HG03159 (cell line): ENCODE data around the gene MAML2.
A peak's percentile ranks its signal among the peaks of the same experiment; 100 is the strongest.

Experiments
- ATAC-seq: cut with Tn5 transposase; IDR thresholded peaks from one replicate; pipeline ENCODE4 v1.9.1; 2021; ENCODE audit warnings: mild to moderate bottlenecking, moderate library complexity; ENCODE audit not compliant: unreplicated experiment

The MAML2 gene

DNA sequence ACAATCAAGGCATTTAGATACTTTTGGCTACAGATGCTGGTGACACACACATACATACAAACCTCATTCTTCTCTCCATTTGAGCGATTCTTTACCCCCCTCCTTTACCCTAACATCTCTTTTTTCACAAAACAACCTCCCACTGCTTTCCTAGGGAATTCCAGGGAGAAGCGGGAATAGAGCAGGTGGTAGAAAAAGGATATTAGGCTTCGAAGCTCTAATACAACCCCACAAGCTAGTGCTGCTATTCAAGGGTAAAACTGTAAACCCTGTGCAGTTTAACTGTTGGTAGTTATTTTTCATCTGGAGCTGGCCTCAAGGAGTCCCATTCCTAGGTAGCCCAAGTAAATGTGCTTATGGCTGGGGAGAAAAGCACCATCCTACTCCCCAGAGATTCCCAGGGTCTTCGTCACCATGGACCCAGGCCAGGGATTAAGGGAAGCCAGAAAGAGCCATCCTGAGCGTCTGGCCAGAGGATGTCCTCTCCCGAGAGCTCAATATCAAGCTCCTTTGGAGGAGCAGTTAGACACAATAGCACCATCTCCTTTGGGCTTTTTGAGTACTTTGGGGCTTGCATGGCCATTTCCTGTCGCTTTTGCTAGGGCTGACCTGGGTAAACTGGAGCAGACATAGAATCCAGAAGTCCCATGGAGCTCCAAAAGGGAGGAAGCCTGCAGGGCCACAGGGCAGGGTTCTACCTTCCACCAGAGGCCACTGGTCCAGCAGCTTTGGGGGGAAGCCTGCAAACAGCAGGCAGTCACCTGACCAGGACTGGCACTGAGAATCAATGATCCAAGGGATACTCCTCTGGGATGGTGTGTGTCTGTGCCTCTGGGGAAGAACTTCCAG is 3.1 kb downstream of the MAML2 start:
- ATAC-seq = no peak

DNA sequence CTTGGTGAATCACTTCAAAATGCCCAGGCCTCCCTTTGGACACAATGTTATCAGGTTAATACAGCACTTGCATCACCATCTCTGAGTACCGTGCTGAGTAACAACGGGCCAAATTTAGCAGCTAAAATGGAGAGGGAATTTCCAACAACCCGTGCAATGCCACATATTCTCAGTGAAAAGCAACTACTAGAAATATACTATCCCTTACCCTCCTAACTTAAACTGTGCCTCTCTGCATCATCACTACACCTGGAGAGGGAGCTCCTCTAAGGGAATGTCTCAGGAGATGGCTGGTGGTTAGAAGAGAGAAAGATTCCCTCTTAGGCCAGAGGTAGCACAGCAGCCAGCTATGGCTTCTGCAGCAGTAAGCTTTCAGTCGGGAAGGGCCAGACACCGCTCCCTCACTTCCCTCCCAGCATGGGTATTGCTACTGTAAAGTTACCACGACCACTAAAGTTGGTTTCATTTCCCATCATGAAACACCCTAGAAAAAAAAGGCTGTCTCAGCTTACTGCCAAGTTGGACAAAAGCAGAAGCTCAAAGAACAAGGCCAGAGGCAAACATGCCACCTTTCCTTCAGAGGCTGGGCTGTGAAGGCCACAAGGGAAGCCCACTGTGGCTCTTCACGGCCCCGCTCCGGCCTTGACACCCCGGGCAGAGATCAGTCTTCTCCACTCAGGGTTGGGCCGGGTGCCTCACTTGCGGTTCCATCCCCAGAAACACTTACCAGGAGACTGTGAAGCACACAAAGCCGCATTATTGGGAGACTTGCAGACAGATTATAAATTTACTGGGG is 3.9 kb downstream of the MAML2 start:
- ATAC-seq = peak; percentile 47

DNA sequence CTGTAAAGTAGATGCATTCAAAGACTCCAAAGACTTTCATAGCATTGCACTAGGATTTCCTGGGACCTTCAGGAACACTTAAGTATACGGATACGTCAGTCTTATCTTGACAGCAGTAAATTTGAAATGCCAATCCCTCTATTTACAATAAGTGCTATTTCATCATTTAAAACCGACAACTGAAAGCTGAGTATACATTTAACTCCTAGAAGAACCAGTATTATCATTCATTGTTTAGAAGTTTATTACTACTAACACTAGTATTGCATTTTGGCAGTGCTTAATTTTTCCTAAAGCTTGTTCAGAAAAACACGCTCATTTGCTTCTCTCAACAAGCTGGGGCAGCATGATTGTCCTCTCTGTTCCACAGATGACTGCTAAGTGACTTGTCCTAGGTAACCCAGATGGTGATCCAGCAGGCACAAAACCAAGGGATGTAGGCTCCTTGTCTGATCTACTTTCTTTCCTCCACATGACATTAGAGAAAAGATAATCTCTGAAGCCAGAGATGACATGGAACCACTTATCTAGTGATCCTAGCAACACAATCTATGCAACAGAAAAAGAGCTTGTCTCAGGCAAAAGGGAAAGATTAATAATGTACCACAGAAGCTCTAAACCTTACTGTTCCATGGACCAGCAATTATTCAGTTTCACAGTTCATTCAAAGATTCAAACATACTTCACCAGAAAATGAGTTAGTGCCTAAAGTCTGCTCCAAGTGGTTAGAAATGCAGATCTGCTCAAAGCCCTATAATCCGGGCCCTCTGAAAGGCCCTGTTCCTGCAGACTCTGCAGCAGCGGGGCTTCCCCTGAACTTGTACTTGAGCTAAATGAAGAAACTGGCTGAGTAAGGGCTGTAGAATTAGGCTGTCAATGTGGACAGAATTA is 5.2 kb downstream of the MAML2 start:
- ATAC-seq = peak; percentile 28

DNA sequence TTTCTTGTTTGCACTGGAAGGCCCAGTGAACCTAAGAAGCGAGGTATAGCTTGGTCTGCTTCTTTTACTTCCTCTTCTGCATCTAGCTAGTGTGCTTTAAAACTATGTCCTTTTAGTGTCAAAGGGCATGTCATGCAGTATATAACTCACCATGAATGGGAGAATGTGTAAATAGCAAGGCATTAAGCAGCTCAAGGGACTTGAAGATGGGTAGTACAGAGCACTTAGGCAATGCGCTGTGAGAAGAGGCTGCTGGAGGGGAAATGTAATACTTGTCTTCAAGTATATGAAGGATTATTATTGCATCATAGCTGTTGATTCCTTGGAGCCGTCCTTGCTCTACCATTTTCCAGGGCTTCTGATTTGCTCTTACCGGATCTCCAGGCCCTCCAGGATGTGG is 7.6 kb downstream of the MAML2 start:
- ATAC-seq = no peak

DNA sequence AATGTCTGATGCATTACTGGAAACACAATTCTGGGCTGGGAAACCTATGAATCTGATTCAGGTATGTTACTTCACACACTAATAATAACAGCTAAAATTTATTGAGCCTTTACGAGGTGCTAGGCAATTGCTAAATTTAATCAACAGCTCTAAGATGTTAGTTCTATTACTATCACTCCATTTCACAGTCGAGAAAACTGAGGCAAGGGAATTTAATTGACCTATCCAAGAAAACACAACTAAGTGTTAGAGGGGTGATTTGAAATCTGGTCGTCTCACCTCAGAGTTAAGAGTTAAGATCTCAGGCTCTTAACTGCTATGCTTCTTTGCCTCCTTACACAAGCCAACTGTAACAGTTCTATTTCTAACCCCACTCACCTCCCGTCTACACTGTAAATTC is 8.8 kb downstream of the MAML2 start:
- ATAC-seq = no peak

DNA sequence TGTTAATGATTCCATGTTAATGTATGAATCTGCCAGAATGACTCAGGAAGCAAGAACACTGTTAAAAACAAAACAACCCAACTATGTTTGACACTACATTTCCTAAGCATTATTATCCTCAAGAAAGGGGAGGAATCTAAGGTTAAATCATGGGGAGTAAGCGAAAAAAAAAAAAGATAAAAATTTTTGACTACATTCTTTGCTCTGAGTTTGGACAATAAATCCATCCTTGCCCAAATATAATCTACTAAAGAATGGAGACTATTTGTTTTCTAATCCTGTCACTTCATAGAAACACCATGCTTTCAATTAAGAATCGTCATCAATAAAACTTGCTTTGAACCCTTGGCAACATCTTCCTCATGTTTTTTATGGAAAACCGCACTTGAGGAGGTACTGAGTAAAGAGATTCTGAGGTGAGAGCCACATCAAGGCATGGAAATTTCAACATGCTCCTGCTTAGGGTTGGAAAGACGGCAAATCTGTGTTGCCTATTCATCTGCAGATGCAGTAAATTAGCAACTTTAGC is 9.7 kb downstream of the MAML2 start:
- ATAC-seq = no peak

DNA sequence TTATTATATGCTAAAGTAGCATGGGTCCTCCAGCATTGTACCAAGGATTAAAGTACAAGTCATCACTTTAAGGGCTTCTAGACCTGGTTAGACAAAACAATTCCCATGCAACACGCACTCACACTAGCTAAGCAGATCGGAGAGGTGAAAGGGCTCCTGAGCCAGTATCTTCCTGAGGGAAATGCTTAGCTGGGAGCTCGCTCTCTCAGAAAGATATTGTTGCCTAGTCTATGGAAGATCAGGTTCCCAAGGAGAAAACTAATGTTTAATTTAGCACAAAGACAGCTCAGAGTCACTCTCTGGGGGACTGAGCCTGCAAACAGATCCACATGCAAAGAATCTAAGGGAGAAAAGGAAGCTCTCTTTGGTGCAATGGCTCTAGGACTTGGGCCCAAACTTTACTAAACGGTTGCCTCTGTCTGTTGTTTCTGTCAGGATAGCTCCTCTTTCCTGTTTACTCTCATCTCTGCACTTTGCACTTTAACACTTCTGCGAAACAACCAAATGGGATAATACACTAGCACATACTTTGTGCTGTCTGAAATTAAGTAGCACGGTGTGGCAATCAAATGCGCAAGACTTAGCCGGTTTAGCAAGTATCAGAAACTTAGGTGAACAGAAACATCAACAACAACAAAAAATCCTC is 10.7 kb downstream of the MAML2 start:
- ATAC-seq = no peak

DNA sequence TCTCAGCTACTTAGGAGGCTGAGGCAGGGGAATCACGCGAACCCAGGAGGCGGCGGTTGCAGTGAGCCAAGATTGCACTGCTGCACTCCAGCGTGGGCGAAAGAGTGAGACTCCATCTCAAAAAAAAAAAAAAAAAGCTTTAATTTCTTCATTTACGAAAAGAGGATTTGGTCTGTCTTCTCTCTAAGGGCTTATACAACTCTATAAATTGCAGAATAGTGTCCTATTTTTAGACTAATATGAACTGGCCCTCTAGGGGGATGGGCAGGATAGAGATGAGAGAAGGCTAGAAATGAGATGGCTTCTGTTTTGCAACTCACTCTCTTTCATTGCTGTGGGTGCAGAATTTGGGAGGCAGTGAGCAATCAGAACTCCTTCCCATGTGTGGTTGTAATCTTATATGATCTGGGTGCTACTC is 11.3 kb downstream of the MAML2 start:
- ATAC-seq = no peak

DNA sequence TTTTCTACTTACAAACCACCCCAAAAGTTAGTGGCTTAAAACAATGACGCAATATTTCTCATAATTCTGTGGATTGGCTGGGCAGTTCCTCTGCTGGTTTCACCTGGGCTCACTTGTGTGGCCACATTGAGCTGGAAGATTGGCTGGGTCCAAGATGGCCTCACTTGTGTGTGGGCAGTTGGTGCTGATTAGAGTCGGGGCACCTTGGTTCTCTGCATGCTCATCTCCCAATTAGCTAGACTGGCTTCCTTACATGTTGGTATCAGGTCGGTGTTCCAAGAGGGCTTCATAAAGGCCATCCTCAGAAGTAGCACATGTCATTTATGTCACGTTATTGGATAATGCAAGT is 12.5 kb downstream of the MAML2 start:
- ATAC-seq = no peak

DNA sequence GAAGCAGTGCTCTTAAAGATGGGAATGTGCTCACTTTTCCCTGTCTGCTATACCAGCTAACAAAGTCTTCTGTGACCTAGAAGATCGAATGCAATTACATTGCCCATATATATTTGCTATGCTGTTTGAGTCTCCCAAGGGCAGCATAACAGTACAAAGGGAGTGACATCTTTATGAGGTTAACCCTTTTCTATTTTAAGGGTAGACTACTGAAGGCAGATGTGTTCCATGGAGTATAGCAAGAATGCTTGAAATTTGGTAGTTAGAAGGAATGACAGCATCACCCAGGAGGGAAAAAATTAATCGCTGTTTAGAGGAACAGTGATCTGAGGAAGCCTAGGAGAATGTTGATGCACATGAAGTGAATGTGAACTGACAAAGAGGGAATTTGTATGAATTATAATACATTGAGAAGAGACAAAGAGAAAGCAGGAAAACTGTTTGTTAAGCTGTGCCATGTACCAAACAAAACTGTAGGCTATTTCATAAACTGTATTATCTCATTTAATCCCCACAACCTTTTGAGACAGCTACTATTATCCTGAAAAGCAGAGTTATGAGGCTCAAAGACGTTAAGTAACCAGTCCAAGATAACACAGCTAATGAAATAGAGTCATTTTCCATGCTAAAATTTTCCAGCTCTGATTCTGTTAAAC is 13.0 kb downstream of the MAML2 start:
- no peak for ATAC-seq

DNA sequence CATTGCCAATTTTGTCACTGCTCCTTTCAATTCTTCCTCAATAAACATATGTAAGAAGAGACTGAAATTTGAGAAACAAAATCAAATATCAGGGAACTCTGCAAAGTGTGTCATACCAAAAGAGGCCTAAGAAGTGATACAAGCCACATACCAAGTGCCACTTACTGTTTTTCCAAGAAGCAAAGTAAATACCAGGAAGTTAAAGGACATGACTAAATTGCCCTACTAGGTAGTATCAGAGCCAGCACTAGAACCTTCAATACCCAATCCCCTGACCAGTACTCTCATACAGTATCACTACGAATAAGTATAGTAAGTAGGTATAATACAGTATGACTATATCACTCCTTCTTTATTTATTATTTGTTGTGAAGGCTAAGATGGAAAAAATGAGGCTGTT is 13.6 kb downstream of the MAML2 start:
- ATAC-seq = no peak

DNA sequence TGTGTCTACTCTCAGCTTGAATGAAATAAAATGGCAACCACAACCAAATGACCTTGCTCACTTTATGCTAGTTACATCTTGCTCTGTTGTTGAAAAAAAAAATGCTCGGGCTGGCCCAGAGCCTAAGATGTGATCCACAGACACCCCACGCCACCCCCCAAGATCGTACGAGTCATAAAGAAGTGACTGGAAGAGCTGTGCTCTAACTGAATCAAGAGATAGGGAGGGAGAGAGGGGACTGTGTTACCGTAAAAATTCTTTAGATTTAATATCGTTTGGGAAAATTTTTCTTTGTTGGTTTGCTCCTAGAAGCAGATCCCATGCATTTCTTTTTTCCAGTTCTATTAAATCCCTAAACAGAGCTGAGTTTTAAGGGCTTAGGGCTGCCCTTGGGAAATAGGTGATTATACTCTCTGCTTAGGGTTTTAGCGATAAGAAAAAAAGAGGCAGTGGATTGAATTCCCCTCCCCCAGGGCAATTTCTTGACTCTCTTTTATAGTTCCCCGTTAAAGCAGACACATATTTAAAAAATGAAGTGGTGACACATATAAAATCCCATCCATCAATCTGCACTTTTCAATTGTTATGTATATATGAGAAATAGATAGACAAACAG is 14.5 kb downstream of the MAML2 start:
- ATAC-seq = no peak

DNA sequence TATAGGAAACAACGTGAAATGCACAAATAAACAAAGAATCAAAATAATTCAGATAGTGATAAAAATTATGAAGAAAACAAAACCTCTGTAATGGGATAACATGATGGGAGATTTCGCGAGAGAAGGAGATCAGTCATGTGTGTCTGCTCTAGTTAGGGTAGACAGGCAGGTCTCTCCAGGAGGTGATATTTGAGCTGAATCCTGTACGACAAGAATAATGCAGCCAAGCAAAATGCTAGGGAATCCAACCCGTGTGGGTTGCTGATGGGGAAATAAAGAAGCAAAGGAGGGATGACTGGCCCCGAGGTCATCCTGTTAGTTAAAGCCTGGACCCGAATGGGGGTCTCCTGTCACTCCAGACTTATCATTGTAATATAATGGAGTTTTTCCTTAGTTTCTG is 16.0 kb downstream of the MAML2 start:
- ATAC-seq = no peak

DNA sequence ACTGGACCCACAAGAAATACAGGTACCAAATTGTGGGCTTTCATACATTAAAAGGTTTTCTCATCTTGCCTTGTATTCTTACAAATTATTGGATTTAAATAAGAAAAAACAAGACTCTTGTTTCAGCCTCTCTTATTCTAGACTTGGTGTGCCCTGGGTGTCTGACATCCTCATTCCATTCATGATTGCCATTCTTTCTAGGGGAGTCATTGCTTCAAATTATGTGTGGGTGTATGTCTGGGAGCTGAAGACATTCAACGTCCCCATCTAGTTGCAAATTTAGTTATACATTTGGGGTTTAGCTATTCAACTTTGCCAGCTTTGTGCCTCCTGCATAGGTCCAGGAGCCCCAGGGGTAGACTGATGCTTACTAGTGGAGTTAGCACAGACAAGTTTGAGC is 18.1 kb downstream of the MAML2 start:
- ATAC-seq = no peak

DNA sequence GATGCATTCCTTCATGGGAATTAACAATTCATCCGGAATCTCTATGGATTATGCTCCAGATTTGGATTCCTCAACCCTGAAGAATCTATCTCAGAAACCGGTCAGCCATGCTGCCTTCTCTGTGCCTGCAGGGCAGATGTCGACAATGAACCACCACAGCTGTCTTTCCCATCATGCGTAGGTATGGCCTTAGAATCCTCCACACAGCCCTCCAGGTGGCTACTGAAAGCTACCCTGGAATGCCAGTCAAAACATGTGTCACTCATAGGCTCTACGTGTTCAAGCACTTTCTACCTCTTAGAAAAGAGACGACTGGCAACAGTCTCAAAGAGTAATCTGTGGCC is 19.4 kb downstream of the MAML2 start:
- no peak for ATAC-seq

DNA sequence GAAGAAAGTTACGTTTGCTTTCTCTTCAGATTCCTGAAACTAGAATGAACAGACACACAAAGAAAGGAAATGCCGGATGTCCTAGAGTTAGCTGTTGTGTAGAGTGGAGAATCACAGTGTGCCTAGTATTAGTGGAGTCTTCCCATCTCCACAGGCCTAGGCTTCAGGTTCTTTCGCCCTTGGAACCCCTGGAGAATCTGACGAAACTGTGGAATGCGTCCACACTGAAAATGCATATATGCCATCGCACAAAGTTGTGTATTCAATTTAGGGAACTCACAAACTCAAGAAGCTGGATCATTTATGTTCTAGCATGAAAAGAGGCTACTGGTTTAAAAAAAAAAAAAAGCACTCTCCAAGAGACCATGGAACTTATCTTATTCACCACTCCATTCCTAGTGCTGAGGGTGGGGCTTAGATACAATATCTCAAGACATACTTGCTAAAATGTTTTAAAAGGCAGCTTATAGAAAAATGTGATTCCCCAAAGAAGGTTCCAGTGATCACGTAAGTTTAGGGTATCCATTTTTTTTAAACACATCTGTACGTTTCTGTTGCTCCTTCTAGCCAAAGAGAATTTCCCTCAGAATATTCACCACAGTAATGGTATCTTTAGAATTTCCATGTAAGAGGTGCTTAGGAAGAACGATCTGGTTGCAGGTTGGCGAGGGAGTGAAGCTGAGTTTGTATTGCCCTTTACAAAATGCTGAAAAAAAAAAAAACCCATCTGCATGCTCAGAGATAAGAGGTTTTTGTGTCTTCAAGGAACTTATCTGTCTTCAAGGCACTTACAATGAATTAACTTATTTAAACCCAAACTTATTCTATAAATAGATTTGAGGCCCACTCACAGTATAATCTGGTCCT is 20.0 kb downstream of the MAML2 start:
- ATAC-seq = no peak

DNA sequence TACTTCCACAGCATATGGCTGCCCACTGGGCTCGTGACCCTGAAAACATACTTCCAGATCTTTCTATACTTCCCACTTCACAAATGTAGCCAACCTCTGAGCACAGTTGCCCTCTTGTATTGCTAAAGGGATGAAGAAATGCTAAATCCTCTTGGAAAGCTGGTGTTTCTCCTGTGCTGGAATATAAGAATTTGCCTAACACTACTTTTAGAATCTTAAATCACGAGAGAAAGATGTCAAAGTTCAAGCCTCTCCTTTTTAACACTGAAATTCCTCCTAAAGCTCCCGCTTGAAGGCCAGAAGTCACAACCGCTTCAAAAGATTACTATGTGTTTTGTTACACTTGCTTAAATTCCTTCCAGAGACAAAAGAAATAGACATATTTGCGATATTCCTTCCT is 21.9 kb downstream of the MAML2 start:
- ATAC-seq = no peak

DNA sequence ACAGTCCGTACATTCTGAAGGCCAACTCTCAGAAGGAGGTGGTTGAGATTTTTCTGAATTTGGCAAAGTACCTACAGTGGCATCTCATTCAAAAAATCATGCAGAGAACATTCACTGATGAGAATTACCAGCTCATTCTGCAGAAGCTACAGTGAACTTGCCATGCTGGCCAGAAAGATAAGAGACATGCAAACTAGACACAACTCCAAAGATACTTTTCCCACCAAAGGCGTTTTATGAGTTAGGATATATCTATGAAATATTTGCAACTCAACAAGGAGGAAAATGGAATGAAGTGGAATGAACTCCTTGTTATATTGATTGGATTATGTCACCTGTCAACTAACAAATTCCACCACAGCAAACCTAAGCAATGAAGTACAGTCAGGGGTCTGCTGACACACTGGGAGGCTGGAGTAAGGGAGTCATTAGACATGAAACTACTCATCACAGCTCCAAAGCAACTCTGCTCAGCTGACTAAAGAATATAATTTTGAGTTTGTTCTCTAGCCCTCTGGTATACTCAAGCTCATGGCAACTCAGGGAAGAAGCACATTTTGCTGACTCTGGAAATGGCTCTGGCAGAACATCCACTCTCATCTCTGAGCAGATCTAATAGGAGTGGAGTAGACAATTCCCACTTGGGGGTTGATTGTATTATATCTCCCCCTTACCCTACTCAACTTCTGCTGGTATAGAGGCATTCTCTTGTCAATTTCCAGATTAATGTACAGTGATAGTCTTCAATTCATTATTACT is 22.9 kb downstream of the MAML2 start:
- ATAC-seq = no peak
